Fibroblast of peridontal ligament (primary cell): ENCODE data around the gene ZNF268.

Experiments
- DNase-seq: peaks from one replicate; pipeline ENCODE4 v3.0.0-alpha.2; 2010; ENCODE audit errors: extremely low read depth

Gene ZNF268

GRCh38 chr12:133181238-133181959 lies at the start of gene ZNF268:
TSS of gene ZNF268 (plus strand) at chr12:133181495. CDS start at chr12:133181998, 503 bp downstream.
- DNase-seq, result peak; percentile 93

- DNase-seq, result no peak
These were observed 45.5 kb upstream of the ZNF268 start for GRCh38 chr12:133135747-133136146.

DNA sequence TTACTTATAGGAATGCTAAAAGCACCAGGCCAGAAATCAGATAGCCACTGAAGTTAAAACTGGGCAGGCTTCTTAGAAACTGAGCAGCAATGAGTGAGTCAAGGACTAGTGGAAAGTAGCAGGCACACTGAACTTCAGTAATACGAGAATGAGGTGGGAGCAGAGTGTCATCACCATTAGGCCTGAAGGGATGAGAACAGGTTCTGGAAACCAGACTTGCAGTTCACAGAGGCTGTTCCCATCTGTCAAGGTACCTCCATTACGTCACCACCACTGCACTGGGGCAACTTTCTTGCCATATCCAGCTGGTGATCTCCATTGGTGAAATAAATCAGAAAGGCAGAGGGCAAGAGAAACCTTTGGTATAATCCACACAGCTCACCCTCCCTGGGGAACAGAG lies 35.3 kb upstream of the ZNF268 start:
- DNase-seq, result no peak

DNA sequence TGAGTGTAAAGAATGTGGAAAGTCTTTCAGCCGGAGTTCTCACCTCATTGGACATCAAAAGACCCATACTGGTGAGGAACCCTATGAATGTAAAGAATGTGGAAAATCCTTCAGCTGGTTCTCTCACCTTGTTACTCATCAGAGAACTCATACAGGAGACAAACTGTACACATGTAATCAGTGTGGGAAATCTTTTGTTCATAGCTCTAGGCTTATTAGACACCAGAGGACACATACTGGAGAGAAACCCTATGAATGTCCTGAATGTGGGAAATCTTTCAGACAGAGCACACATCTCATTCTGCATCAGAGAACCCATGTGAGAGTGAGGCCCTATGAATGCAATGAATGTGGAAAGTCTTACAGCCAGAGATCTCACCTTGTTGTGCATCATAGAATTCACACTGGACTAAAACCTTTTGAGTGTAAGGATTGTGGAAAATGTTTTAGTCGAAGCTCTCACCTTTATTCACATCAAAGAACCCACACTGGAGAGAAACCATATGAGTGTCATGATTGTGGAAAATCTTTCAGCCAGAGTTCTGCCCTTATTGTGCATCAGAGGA lies 25.1 kb upstream of the ZNF268 start:
- DNase-seq, result no peak

GRCh38 chr12:133165776-133166175 lies 15.5 kb upstream of the ZNF268 start:
- DNase-seq, result no peak

GRCh38 chr12:133172491-133172890 lies 8.8 kb upstream of the ZNF268 start:
- no peak for DNase-seq

DNA sequence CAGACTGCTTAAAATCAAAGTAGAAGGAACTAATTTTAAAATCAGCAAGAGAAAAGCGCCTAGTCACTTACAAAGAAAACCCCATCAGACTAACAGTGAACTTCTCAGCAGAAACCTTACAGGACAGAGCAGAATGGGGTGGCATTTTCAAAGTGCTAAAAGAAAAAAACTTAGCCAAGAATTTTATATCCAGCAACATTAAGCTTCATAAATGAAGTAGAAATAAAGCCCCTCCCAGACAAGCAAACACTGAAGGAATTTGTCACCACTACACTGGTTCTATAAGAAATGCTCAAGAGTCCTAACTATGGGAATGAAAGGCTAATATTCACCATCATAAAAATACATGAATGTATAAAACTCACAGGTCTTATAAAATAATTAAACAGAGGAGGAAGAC lies 6.4 kb upstream of the ZNF268 start:
- DNase-seq, result no peak

GRCh38 chr12:133180669-133181068 lies 626 bp upstream of the ZNF268 start:
- no peak for DNase-seq

GRCh38 chr12:133190176-133190575 lies 8.9 kb downstream of the ZNF268 start:
- DNase-seq, result no peak

GRCh38 chr12:133192847-133193246 lies 11.6 kb downstream of the ZNF268 start:
- no peak for DNase-seq

GRCh38 chr12:133201888-133202287 lies 20.6 kb downstream of the ZNF268 start:
- DNase-seq, result no peak

DNA sequence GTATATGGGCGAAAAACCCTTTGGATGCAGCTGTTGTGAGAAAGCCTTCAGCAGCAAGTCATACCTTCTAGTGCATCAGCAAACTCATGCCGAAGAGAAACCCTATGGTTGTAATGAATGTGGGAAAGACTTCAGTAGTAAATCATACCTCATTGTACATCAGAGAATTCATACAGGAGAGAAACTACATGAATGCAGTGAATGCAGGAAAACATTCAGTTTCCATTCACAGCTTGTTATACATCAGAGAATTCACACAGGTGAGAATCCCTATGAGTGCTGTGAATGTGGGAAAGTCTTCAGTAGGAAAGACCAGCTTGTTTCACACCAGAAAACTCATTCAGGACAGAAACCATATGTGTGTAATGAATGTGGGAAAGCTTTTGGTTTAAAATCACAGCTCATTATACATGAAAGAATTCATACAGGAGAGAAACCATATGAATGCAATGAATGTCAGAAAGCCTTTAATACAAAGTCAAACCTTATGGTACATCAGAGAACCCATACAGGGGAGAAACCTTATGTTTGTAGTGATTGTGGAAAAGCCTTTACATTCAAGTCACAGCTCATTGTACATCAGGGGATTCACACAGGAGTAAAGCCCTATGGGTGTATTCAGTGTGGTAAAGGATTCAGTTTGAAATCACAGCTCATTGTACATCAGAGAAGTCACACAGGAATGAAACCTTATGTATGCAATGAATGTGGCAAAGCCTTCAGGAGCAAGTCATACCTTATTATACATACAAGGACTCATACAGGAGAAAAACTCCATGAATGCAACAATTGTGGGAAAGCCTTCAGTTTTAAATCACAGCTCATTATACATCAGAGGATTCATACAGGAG lies 21.4 kb downstream of the ZNF268 start:
- peak; percentile 9 for DNase-seq

GRCh38 chr12:133203344-133204263 lies 22.3 kb downstream of the ZNF268 start:
- no peak for DNase-seq

- no peak for DNase-seq
These were observed 22.9 kb downstream of the ZNF268 start for GRCh38 chr12:133204264-133204603.

- DNase-seq, result no peak
These were observed 25.1 kb downstream of the ZNF268 start for GRCh38 chr12:133206390-133206789.

- DNase-seq, result no peak
These were observed 34.4 kb downstream of the ZNF268 start for GRCh38 chr12:133215724-133216123.

DNA sequence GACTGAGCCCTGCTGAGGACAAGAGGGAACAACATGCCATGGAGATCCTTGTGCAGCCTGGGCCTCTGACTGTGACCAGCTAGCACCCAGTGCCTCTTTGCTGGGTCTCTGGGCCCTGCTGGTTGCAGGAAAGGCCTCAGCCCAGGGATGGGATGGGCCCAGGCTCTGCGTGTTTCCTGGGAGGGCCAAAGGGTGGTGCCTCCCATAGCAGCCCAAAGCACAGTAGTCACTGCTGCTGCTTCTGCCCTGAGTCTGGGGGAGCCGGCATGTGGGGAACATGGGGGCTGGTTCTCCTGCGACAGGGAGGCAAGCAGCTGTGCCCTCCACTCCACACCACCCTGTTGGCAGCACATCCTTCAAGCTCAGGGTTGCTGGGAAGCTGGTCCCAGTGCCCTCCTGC lies 35.9 kb downstream of the ZNF268 start:
- DNase-seq, result no peak

DNA sequence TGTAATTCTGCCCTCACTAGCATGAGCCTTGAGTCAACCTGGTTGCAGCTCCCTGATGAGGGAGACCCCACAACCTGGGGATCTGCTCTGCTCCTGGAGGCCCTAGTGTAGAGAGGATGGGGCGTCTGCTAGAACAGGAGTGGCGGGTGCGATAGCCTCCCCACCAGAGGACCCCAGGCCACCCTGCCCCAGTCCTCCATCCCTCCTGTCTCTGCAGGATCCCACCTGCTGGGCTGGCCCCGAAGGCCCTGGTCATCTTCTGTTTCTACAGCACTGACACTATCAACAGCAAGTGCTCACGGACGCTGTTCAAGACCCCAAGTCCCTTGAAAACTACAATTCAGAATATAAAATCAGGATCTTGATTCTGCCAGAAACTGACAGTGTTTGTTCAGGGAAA lies 39.2 kb downstream of the ZNF268 start:
- no peak for DNase-seq

GRCh38 chr12:133221241-133221640 lies 39.9 kb downstream of the ZNF268 start:
- DNase-seq, result no peak

GRCh38 chr12:133222211-133222610 lies 40.9 kb downstream of the ZNF268 start:
- no peak for DNase-seq

DNA sequence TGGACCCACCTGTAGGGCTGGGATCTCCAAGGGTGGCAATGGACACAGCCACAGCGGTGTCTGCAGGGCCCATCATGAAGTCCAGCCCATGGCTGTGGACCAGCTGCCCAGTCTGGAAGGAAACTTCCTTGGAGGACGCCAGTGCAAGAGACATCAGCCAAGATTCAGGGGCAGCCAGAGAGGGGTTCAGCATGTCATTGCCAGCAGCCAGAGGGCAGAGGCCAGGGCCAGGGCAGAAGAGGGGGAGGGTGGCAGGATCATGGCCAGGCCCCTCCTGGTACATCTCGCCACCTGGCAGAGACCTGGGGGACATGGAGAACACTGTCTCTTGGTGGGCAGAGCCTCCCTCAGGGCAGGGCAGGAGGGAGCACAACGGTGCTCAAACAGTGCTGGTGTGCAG lies 44.2 kb downstream of the ZNF268 start:
- no peak for DNase-seq

GRCh38 chr12:133226690-133227089 lies 45.4 kb downstream of the ZNF268 start:
- DNase-seq, result no peak
